ENCODE results near the gene CDH1.

- TF ChIP-seq CTCF (IDR thresholded peaks at IDR 0.05) (no peak), POLR2A (IDR thresholded peaks at IDR 0.05) (no peak)
Observed at GRCh38 chr16:68760671-68761275, 23.7 kb downstream of the CDH1 start.

Data from adrenal gland (tissue), 5 donors.